Measurements from ENCODE around the gene STAC3.
"Not testable (repeated sequence)": the region's sequence is repeated elsewhere in the genome, so short reads cannot be mapped to it uniquely, and the experiment has no call there.

The STAC3 gene

GRCh38 chr12:57250956-57251355, at the start of gene STAC3:
STAC3 (minus strand) TSS chr12:57251187; CDS start chr12:57249636, 1,551 bp downstream.
- TF ChIP-seq CTCF (conservative IDR thresholded peaks at IDR 0.05; ENCODE audit: low read depth, low read length) = no peak
- no peak for DNase-seq (ENCODE audit: low read depth)

GRCh38 chr12:57299514-57300016, 48.6 kb upstream of the STAC3 start:
- DNase-seq (ENCODE audit: low read depth) = no peak
- no peak for TF ChIP-seq CTCF (conservative IDR thresholded peaks at IDR 0.05; ENCODE audit: low read depth, low read length)
- H3K4me3 ChIP-seq (ENCODE audit: low read length) = no peak overlapping the region

More at GRCh38 chr12:57250956-57251355, at the start of gene STAC3:
- no peak within 1 kb of the TSS for H3K4me3 ChIP-seq (ENCODE audit: low read length)

GRCh38 chr12:57296291-57296690, 45.3 kb upstream of the STAC3 start:
- DNase-seq (ENCODE audit: low read depth) = no peak
- TF ChIP-seq CTCF (conservative IDR thresholded peaks at IDR 0.05; ENCODE audit: low read depth, low read length) = no peak
- no peak overlapping the region for H3K4me3 ChIP-seq (ENCODE audit: low read length)

- DNase-seq (ENCODE audit: low read depth); H3K4me3 ChIP-seq (ENCODE audit: low read length): not testable (repeated sequence)
Measured at GRCh38 chr12:57282073-57282472, 31.1 kb upstream of the STAC3 start.

- peak; percentile 45 for DNase-seq (ENCODE audit: low read depth)
- TF ChIP-seq CTCF (conservative IDR thresholded peaks at IDR 0.05; ENCODE audit: low read depth, low read length) = no peak
- H3K4me3 ChIP-seq (ENCODE audit: low read length) = no peak overlapping the region
Measured at GRCh38 chr12:57280211-57281062, 29.4 kb upstream of the STAC3 start.

- DNase-seq (ENCODE audit: low read depth) = no peak
- TF ChIP-seq CTCF (conservative IDR thresholded peaks at IDR 0.05; ENCODE audit: low read depth, low read length) = no peak
- H3K4me3 ChIP-seq (ENCODE audit: low read length) = no peak overlapping the region
Measured at GRCh38 chr12:57278465-57279381, 27.7 kb upstream of the STAC3 start.

- no peak overlapping the region for H3K4me3 ChIP-seq (ENCODE audit: low read length)
- DNase-seq (ENCODE audit: low read depth) = no peak
- TF ChIP-seq CTCF (conservative IDR thresholded peaks at IDR 0.05; ENCODE audit: low read depth, low read length) = peak; percentile 62
Measured at GRCh38 chr12:57276935-57277563, 26.1 kb upstream of the STAC3 start.

GRCh38 chr12:57276233-57276632, 25.2 kb upstream of the STAC3 start:
- not testable (repeated sequence) for DNase-seq (ENCODE audit: low read depth); H3K4me3 ChIP-seq (ENCODE audit: low read length)
